ENCODE results near the gene C19orf53. TPM values are rescaled to one million over a fixed set of nuclear protein-coding genes. Genes with fewer than 3 reads are reported as not detected.
A peak's percentile ranks its signal among the peaks of the same experiment; 100 is the strongest.

C19orf53 gene
- total and polyA plus RNA-seq, 2 of the 13 experiments (the other 11 are each of a cell fraction or from before 2014, with no cell fraction given), result 129 to 130 TPM

DNA sequence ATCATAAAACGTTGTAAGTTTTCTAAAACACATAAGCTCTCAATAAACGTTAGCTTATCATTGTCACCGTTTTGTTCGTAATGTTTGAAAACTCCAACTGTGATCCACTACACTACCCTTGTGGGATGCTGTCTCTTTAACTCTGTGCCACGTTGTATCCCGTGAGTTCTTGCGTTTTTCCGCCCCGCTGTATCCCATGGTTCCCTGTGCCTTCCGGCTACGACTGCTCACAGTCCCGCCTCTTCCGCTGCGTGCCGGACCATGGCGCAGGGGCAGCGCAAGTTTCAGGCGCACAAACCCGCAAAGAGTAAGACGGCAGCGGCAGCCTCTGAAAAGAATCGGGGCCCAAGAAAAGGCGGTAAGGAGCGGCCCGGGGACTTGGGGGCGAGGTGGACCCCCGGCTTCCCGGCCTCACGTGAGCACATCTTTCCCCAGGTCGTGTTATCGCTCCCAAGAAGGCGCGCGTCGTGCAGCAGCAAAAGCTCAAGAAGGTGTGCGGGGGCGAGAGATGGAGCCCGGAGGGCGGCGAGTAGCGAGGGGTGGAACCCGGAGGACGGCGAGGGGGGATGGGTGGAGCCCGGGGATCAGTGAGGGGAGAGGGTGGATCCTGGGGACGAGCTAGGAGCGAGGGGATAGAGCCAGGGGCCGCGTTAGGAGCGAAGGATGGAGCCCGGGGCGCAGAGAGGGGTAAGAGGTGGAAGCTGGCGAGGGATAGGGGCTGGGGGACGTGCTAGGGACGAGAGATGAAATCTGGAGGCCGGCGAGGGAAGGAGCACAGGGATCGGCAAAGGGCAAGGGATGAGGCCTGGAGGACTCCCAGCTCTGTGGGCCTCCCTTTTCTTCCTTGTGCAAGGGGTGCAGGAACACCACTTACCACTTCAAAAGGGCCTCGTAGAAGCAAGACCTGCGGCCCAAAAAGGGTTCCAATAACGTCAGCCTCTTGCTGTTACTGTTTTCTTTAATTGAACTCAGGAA lies at the start of gene C19orf53 (continued):
- peak; percentile 60; the same call in 1 of the 2 replicates for TF ChIP-seq PITX1 (CRISPR knock-in tag; IDR thresholded peaks at IDR 0.05)
- TF ChIP-seq, protein P1, sequence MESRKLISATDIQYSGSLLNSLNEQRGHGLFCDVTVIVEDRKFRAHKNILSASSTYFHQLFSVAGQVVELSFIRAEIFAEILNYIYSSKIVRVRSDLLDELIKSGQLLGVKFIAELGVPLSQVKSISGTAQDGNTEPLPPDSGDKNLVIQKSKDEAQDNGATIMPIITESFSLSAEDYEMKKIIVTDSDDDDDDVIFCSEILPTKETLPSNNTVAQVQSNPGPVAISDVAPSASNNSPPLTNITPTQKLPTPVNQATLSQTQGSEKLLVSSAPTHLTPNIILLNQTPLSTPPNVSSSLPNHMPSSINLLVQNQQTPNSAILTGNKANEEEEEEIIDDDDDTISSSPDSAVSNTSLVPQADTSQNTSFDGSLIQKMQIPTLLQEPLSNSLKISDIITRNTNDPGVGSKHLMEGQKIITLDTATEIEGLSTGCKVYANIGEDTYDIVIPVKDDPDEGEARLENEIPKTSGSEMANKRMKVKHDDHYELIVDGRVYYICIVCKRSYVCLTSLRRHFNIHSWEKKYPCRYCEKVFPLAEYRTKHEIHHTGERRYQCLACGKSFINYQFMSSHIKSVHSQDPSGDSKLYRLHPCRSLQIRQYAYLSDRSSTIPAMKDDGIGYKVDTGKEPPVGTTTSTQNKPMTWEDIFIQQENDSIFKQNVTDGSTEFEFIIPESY (CRISPR knock-in tag; IDR thresholded peaks at IDR 0.05), result peak; percentile 80
- no peak for TF ChIP-seq ZFYVE20 (CRISPR knock-in tag; IDR thresholded peaks at IDR 0.05; ENCODE audit: borderline replicate concordance, low read depth)
- TF ChIP-seq SMAD1 (CRISPR knock-in tag; IDR thresholded peaks at IDR 0.05; ENCODE audit: borderline replicate concordance, low read depth), result no peak
- TF ChIP-seq RFX5 (IDR thresholded peaks at IDR 0.05; ENCODE audit: low read depth, low read length), result 0 out of 2 replicates have a peak, but pooled peaks have one; percentile 9
- no peak for TF ChIP-seq SOX13 (IDR thresholded peaks at IDR 0.05)
- TF ChIP-seq SOX13 (CRISPR knock-in tag; conservative IDR thresholded peaks at IDR 0.05 in 1 of 2, IDR thresholded peaks at IDR 0.05 in 1 of 2), result peak in 1 of 2 experiments; percentile 33; a peak in 1 of 4 replicates
- TF ChIP-seq HOXA5 (CRISPR knock-in tag; IDR thresholded peaks at IDR 0.05), result peak; percentile 85
- TF ChIP-seq ZFX (CRISPR knock-in tag; IDR thresholded peaks at IDR 0.05; ENCODE audit: low read depth), result peak; percentile 74
- TF ChIP-seq PCBP2 (optimal IDR thresholded peaks at IDR 0.05; ENCODE audit: low read depth, low read length, poor library complexity, severe bottlenecking), result no peak
- TF ChIP-seq ZNF841 (CRISPR knock-in tag; IDR thresholded peaks at IDR 0.05; ENCODE audit: borderline replicate concordance), result no peak
- TF ChIP-seq, protein P2, sequence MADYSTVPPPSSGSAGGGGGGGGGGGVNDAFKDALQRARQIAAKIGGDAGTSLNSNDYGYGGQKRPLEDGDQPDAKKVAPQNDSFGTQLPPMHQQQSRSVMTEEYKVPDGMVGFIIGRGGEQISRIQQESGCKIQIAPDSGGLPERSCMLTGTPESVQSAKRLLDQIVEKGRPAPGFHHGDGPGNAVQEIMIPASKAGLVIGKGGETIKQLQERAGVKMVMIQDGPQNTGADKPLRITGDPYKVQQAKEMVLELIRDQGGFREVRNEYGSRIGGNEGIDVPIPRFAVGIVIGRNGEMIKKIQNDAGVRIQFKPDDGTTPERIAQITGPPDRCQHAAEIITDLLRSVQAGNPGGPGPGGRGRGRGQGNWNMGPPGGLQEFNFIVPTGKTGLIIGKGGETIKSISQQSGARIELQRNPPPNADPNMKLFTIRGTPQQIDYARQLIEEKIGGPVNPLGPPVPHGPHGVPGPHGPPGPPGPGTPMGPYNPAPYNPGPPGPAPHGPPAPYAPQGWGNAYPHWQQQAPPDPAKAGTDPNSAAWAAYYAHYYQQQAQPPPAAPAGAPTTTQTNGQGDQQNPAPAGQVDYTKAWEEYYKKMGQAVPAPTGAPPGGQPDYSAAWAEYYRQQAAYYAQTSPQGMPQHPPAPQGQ (CRISPR knock-in tag; IDR thresholded peaks at IDR 0.05; ENCODE audit: borderline replicate concordance), result 0 out of 2 replicates have a peak, but pooled peaks have one; percentile 77
- TF ChIP-seq TMF1 (CRISPR knock-in tag; IDR thresholded peaks at IDR 0.05; ENCODE audit: low read depth), result no peak; the same call in 1 of the 2 replicates
- TF ChIP-seq KDM1A (CRISPR knock-in tag; IDR thresholded peaks at IDR 0.05), result no peak
- TF ChIP-seq, protein P3, sequence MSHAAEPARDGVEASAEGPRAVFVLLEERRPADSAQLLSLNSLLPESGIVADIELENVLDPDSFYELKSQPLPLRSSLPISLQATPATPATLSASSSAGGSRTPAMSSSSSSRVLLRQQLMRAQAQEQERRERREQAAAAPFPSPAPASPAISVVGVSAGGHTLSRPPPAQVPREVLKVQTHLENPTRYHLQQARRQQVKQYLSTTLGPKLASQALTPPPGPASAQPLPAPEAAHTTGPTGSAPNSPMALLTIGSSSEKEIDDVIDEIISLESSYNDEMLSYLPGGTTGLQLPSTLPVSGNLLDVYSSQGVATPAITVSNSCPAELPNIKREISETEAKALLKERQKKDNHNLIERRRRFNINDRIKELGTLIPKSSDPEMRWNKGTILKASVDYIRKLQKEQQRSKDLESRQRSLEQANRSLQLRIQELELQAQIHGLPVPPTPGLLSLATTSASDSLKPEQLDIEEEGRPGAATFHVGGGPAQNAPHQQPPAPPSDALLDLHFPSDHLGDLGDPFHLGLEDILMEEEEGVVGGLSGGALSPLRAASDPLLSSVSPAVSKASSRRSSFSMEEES (CRISPR knock-in tag; IDR thresholded peaks at IDR 0.05), result peak; percentile 72
- TF ChIP-seq SPEN (CRISPR knock-in tag; IDR thresholded peaks at IDR 0.05; ENCODE audit: low read depth), result peak; percentile 99
- peak; percentile 81 for TF ChIP-seq IRX3 (CRISPR knock-in tag; IDR thresholded peaks at IDR 0.05; ENCODE audit: borderline replicate concordance, low read depth)
- TF ChIP-seq ZNF598 (CRISPR knock-in tag; IDR thresholded peaks at IDR 0.05; ENCODE audit: borderline replicate concordance), result 0 out of 2 replicates have a peak, but pooled peaks have one; percentile 85
- peak; percentile 67; the same call in 1 of the 2 replicates for TF ChIP-seq ZNF546 (CRISPR knock-in tag; conservative IDR thresholded peaks at IDR 0.05)
- TF ChIP-seq, protein P4, sequence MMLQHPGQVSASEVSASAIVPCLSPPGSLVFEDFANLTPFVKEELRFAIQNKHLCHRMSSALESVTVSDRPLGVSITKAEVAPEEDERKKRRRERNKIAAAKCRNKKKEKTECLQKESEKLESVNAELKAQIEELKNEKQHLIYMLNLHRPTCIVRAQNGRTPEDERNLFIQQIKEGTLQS (CRISPR knock-in tag; IDR thresholded peaks at IDR 0.05), result peak; percentile 44; the same call in 1 of the 2 replicates
- TF ChIP-seq STAG1 (CRISPR knock-in tag; IDR thresholded peaks at IDR 0.05), result no peak
- TF ChIP-seq ZNF737 (CRISPR knock-in tag; IDR thresholded peaks at IDR 0.05; ENCODE audit: borderline replicate concordance), result no peak

All from HepG2 (cell line).